22Rv1 (cell line): Measurements from ENCODE around the gene RAI1.
"Not testable (repeated sequence)": the region's sequence is repeated elsewhere in the genome, so short reads cannot be mapped to it uniquely, and the experiment has no call there.

Experiments
- H3K27ac ChIP-seq: fragments of 450-650 bp; 2 replicates; pipeline ENCODE4 v1.5.1; 2017
- ZFX ChIP-seq: fragments of 450-650 bp; IDR thresholded peaks from 2 replicates; pipeline ENCODE4 v1.6.1; 2017; ENCODE audit warnings: antibody characterized with exemption, borderline replicate concordance
- TF ChIP-seq, protein P1 (sequence below): fragments of 450-650 bp; IDR thresholded peaks from 2 replicates; pipeline ENCODE4 v1.5.1; 2017; ENCODE audit warnings: mild to moderate bottlenecking

Gene RAI1

GRCh38 chr17:17641621-17642409, 39.4 kb upstream of the RAI1 start:
- TF ChIP-seq ZFX: no peak
- TF ChIP-seq, protein P1, sequence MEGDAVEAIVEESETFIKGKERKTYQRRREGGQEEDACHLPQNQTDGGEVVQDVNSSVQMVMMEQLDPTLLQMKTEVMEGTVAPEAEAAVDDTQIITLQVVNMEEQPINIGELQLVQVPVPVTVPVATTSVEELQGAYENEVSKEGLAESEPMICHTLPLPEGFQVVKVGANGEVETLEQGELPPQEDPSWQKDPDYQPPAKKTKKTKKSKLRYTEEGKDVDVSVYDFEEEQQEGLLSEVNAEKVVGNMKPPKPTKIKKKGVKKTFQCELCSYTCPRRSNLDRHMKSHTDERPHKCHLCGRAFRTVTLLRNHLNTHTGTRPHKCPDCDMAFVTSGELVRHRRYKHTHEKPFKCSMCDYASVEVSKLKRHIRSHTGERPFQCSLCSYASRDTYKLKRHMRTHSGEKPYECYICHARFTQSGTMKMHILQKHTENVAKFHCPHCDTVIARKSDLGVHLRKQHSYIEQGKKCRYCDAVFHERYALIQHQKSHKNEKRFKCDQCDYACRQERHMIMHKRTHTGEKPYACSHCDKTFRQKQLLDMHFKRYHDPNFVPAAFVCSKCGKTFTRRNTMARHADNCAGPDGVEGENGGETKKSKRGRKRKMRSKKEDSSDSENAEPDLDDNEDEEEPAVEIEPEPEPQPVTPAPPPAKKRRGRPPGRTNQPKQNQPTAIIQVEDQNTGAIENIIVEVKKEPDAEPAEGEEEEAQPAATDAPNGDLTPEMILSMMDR: peak; percentile 85
- H3K27ac ChIP-seq: no peak overlapping the region

- not testable (repeated sequence) for H3K27ac ChIP-seq
Measured at GRCh38 chr17:17645148-17645547, 36.1 kb upstream of the RAI1 start.

DNA sequence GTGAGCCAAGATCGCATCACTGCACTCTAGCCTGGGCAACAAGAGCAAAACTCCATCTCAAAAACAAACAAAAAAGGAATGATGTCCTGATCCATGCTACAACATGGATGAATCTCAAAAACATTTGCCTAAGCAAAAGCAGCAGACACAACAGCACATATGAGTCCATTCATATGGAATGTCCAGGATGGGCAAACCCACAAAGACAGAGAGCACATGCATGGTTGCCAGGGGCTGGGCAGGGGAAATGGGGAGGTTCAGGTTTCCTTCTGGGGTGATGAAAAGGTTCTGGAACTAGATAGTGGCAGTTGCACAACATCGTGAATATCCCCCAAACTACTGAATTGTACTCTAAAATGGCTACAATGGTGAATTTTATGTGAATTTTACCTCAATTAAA, 35.3 kb upstream of the RAI1 start:
- no peak for TF ChIP-seq ZFX
- TF ChIP-seq, protein P1: no peak

GRCh38 chr17:17647524-17648178, 33.6 kb upstream of the RAI1 start:
- H3K27ac ChIP-seq: no peak overlapping the region
- no peak for TF ChIP-seq ZFX
- TF ChIP-seq, protein P1: no peak

More for the DNA sequence above, 35.3 kb upstream of the RAI1 start:
- H3K27ac ChIP-seq: no peak overlapping the region

DNA sequence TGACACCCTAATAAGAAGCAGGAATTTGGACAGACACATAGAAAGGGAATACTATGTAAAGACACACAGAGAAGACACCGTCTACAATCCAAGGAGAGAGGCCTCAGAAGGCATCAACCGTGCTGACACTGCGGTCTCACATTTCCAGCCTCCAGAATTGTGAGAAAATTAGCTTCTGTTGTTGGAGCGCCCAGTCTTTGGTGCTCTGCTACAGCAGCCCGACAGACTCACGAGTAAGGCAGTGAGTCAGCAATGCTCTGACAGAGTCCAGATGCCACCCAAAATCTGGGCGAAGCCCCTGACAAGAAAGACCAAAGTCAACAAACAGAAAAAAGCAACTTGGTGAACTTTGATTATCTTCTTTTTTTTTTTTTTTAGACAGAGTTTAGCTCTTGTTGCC, 32.5 kb upstream of the RAI1 start:
- TF ChIP-seq, protein P1: no peak
- TF ChIP-seq ZFX: no peak
- no peak overlapping the region for H3K27ac ChIP-seq

DNA sequence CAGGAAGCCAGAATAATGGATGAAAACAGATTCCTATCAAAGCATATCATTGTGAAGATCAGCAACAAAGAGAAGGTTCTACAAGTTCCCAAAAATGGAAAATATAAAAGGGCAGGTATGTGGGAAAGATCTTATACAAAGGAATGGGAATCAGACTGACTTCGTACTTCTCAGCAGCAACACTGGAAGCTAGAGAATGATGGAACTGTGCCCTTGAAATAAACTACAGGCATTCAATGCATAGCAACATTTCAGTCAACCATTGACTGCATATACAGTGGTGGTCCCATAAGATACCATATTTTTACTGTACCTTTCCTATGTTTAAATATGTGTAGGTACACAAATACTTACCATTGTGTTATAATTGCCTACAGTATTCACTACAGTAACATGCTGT, 30.3 kb upstream of the RAI1 start:
- no peak for TF ChIP-seq ZFX
- TF ChIP-seq, protein P1: no peak
- no peak overlapping the region for H3K27ac ChIP-seq

- TF ChIP-seq, protein P1: no peak
- no peak for TF ChIP-seq ZFX
Measured at GRCh38 chr17:17653343-17653742, 27.9 kb upstream of the RAI1 start.

More at GRCh38 chr17:17653343-17653742, 27.9 kb upstream of the RAI1 start:
- H3K27ac ChIP-seq: no peak overlapping the region
